Measurements from ENCODE around the gene ACTL7B.

DNA sequence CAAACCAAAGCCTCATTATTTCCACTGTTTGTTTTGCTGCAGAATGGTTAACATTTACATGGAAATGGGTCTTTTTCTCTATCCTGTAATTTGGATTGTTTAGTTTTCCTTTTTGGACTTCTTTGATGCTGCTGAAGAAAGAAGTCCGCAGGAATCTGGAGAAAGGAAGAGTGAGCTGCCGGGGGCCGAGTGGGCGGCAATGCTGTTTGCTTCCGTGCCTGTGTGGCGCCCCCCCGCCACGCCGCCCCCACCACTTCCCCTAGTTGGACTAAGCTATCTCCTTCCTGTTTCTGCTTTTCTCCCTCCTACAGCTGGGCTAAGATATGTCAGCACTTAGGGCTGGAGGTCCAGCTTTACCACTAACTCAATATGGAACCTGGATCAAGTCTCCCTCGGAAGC is 39.7 kb downstream of the ACTL7B start:
- TF ChIP-seq, protein P1, sequence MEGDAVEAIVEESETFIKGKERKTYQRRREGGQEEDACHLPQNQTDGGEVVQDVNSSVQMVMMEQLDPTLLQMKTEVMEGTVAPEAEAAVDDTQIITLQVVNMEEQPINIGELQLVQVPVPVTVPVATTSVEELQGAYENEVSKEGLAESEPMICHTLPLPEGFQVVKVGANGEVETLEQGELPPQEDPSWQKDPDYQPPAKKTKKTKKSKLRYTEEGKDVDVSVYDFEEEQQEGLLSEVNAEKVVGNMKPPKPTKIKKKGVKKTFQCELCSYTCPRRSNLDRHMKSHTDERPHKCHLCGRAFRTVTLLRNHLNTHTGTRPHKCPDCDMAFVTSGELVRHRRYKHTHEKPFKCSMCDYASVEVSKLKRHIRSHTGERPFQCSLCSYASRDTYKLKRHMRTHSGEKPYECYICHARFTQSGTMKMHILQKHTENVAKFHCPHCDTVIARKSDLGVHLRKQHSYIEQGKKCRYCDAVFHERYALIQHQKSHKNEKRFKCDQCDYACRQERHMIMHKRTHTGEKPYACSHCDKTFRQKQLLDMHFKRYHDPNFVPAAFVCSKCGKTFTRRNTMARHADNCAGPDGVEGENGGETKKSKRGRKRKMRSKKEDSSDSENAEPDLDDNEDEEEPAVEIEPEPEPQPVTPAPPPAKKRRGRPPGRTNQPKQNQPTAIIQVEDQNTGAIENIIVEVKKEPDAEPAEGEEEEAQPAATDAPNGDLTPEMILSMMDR (IDR thresholded peaks at IDR 0.05; ENCODE audit: insufficient read depth, low read length) = no peak
- TF ChIP-seq, protein P2, sequence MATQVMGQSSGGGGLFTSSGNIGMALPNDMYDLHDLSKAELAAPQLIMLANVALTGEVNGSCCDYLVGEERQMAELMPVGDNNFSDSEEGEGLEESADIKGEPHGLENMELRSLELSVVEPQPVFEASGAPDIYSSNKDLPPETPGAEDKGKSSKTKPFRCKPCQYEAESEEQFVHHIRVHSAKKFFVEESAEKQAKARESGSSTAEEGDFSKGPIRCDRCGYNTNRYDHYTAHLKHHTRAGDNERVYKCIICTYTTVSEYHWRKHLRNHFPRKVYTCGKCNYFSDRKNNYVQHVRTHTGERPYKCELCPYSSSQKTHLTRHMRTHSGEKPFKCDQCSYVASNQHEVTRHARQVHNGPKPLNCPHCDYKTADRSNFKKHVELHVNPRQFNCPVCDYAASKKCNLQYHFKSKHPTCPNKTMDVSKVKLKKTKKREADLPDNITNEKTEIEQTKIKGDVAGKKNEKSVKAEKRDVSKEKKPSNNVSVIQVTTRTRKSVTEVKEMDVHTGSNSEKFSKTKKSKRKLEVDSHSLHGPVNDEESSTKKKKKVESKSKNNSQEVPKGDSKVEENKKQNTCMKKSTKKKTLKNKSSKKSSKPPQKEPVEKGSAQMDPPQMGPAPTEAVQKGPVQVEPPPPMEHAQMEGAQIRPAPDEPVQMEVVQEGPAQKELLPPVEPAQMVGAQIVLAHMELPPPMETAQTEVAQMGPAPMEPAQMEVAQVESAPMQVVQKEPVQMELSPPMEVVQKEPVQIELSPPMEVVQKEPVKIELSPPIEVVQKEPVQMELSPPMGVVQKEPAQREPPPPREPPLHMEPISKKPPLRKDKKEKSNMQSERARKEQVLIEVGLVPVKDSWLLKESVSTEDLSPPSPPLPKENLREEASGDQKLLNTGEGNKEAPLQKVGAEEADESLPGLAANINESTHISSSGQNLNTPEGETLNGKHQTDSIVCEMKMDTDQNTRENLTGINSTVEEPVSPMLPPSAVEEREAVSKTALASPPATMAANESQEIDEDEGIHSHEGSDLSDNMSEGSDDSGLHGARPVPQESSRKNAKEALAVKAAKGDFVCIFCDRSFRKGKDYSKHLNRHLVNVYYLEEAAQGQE (IDR thresholded peaks at IDR 0.05; ENCODE audit: insufficient replicate concordance, low read depth) = no peak
- TF ChIP-seq POLR2AphosphoS5 (IDR thresholded peaks at IDR 0.05; ENCODE audit: low read depth) (no peak), SPI1 (IDR thresholded peaks at IDR 0.05; ENCODE audit: borderline replicate concordance, low read depth) (peak; percentile 77), GABPA (IDR thresholded peaks at IDR 0.05; ENCODE audit: low read depth) (no peak)
